K562 (cell line): ENCODE data around the gene HNRNPK. TPM values are rescaled to one million over a fixed set of nuclear protein-coding genes. Genes with fewer than 3 reads are reported as not detected.

Source experiments
- ADNP ChIP-seq: fragments of 200-800 bp; sonication (Bioruptor generic); IDR thresholded peaks from 2 replicates; pipeline ENCODE4 v1.6.1; 2016; ENCODE audit warnings: missing genetic modification characterization, missing compliant biosample characterization
- BCLAF1 ChIP-seq, 2 experiments: fragments of 450-650 bp in 1 of 2; IDR thresholded peaks; 2 replicates each; pipeline ENCODE4 v1.6.1; 2011 to 2017; ENCODE audit warnings: low read depth in 2 of 2, antibody characterized with exemption in 1 of 2, borderline replicate concordance in 1 of 2, low read length in 1 of 2, mild to moderate bottlenecking in 1 of 2, mixed read lengths in 1 of 2; ENCODE audit not compliant: control insufficient read depth in 1 of 2
- DDX20 ChIP-seq: fragments of 450-650 bp; IDR thresholded peaks from 2 replicates; pipeline ENCODE4 v1.6.1; 2016; ENCODE audit warnings: missing genetic modification characterization, low read depth, mild to moderate bottlenecking, missing compliant biosample characterization, moderate library complexity
- SETDB1 ChIP-seq: IDR thresholded peaks from one replicate; pipeline ENCODE4 v1.6.1; 2012; ENCODE audit warnings: low read length, control low read depth, inconsistent platforms
- SLC30A9 ChIP-seq: fragments of 250-450 bp; sonication (Bioruptor Pico); IDR thresholded peaks from 2 replicates; pipeline ENCODE4 v1.8.0; 2022; ENCODE audit warnings: mild to moderate bottlenecking, moderate library complexity
- ZBTB43 ChIP-seq: sonication (generic); formaldehyde crosslinking; IDR thresholded peaks from 2 replicates; pipeline ENCODE4 v1.8.0; 2023; ENCODE audit warnings: mild to moderate bottlenecking, missing genetic modification reagents
- ZNF324 ChIP-seq: fragments of 250-450 bp; sonication (Bioruptor Pico); IDR thresholded peaks from 2 replicates; pipeline ENCODE4 v1.4.0; 2020; ENCODE audit warnings: mild to moderate bottlenecking
- ZNF445 ChIP-seq: fragments of 250-450 bp; sonication (Bioruptor Pico); IDR thresholded peaks from 2 replicates; pipeline ENCODE4 v1.4.0; 2020; ENCODE audit warnings: low read depth, mild to moderate bottlenecking, moderate library complexity
- polyA plus RNA-seq, 8 experiments: library from polyadenylated mRNA; depleted of rRNA in 4 of 8; stranded (reverse) in 5 of 8; unstranded in 3 of 8; fragments of >200 nt; fragmentation: Nextera tagmentation in 2 of 8; fragmentation: Illumina TruSeq in 1 of 8; extraction: Ambion mirVana in 2 of 8; extraction: Trizol in 1 of 8; gene quantifications; 2 replicates each; pipeline versions ENCODE4 v1.2.1 to v1.2.3, GENCODE V29; 2011 to 2014; ENCODE audit warnings: inconsistent platforms in 1 of 8, missing spikeins in 1 of 8
- total RNA-seq, 7 experiments: library from RNA; depleted of rRNA in 6 of 7; stranded (reverse); fragments of >200 nt in 6 of 7; fragmentation: Illumina TruSeq in 2 of 7; extraction: Trizol in 2 of 7; gene quantifications; 2 replicates each; pipeline versions ENCODE4 v1.2.1 to v1.2.3, GENCODE V29; 2011 to 2021; ENCODE audit warnings: low replicate concordance in 1 of 7

The HNRNPK gene
- total and polyA plus RNA-seq, 9 of the 15 experiments (the other 6 are each of a cell fraction or from before 2014, with no cell fraction given) = 224 to 883 (median 618) TPM

GRCh38 chr9:83959061-83959460 lies 21.0 kb downstream of the HNRNPK start (continued):
- TF ChIP-seq DDX20 (tag) = no peak
- TF ChIP-seq ADNP = no peak
- TF ChIP-seq ZNF324 (CRISPR knock-in tag) = no peak
- TF ChIP-seq BCLAF1 (IDR thresholded peaks at IDR 0.05; ENCODE audit: borderline replicate concordance in 1 of 2, control insufficient read depth in 1 of 2, low read depth in 2 of 2, low read length in 1 of 2) = no peak
- no peak for TF ChIP-seq ZNF445 (CRISPR knock-in tag)
- no peak for TF ChIP-seq SLC30A9 (CRISPR knock-in tag)
- TF ChIP-seq ZBTB43 (CRISPR knock-in tag) = no peak
- TF ChIP-seq SETDB1 = no peak
